EH (cell line): Measurements from ENCODE around the gene CWC27.
"Not testable (repeated sequence)": the region's sequence is repeated elsewhere in the genome, so short reads cannot be mapped to it uniquely, and the experiment has no call there.

Source experiments
- DNase-seq: peaks from one replicate; pipeline ENCODE4 v3.0.0-alpha.2; 2015; ENCODE audit warnings: low read depth

The CWC27 gene

DNA sequence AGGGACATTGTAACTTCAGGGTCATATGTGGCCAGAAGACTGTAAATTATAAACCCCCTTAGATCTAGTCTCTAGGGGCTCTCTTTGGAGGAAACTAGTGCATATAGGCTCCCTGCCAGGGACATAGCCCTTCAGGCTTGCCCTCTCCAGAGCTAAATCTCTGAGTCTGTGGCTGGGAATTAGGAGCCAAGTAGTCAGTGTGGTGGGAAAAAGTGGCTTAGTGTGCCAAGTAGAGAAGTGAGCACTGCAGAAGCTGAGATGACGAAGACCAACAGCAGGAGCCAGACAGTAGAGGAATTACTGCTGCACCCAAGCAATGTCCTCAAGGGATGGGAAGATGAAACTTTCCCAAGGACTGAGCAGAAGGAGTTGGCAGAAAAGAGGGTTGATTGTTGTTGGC, 71.2 kb downstream of the CWC27 start:
- no peak for DNase-seq

- no peak for DNase-seq
Measured at GRCh38 chr5:64840958-64841357, 72.2 kb downstream of the CWC27 start.

- no peak for DNase-seq
Measured at GRCh38 chr5:64853777-64854176, 85.0 kb downstream of the CWC27 start.

DNA sequence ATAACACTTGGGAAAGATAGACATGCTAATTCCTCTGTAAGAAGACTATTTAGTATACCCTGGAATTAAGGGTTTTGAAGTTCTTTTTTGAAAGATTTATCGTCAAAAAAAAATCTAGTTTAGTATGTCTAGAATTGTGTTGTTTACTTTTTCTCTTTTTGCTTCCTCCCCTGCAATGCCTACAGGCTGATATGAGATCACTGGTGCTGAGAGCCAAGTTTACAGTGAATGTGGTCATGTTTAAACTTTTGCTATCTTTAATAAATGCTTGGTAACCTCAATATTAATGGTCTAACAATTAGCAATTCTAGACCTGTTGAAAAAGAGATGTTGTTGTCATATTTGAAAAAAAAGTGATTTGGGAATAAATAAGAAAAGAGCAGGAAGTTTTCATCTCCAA, 86.1 kb downstream of the CWC27 start:
- DNase-seq: peak; percentile 22

- no peak for DNase-seq
Measured at GRCh38 chr5:64859881-64860280, 91.2 kb downstream of the CWC27 start.

GRCh38 chr5:64861281-64861680, 92.6 kb downstream of the CWC27 start:
- DNase-seq: no peak

DNA sequence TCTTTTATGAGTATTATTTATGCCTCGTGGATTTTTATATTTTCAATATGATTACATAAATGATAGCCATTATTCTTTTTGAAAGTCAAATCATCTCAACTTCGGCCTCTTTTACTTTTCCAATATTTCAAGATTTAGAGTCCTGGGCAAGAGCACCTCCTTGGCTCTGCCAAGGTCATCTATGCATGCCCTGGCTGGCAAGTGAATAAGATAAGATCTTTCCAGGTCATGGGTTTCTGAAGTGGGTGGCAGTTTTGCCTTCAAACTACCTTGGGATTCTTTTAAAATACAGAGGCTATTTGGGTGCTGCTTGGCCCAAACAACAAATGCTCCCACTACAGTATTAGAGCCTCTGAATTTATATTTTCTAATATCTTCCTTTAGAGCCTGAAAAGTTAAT, 95.4 kb downstream of the CWC27 start:
- no peak for DNase-seq

DNA sequence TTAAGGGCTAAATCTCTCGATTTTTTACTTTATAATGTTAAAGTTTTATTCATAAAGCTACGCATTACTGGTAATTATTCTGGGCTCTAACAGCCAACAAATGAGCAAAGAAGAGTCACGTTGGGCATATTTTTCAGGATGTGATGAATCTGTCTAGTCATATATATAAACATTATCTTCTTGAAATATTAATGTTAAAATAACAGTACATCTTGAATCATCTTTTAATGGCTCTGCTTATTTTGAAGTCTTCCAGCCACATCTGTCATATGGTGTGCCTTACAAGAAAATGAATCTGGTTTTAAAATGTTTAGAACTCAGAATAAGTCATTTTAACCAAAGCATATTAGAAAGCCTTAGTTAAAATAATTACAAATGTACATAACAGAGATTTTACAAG, 96.9 kb downstream of the CWC27 start:
- no peak for DNase-seq

GRCh38 chr5:64869419-64869818, 100.7 kb downstream of the CWC27 start:
- DNase-seq: peak; percentile 75

DNA sequence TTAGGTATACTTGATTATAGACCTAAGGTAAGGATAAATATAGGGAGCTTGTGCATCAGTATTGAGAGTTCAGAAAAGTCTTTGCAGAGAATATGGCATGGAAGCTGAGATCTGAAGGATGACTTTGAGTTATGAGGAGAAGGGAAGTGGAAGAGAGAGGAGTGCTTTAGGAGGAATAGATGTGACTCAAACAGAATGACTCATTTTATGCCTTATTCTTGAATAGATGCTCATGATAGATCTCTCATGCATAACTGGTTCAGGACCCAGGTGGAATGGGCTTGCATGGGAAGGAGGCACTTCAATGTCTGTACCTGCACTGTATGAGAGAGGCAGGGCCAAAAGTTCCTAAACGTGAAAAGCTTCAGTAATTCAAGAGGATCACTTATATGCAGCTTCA, 103.3 kb downstream of the CWC27 start:
- peak; percentile 43 for DNase-seq

DNA sequence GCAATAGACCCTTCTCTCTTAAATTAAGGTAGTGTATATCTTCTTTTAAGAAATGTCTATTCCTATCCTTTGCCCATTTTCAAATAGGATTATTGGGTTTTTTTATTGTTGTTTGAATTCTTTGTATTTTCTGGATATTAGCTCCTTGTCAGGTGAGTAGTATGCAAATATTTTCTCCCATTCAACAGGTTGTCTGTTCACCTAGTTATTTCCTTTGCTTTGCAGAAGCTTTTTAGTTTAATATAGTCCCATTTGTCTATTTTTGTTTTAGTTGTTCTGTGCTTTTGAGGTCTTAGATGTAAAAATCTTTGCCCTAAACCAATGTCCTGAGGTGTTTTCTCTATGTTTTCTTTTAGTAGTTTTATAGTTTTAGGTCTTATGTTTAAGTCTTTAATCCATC, 104.7 kb downstream of the CWC27 start:
- DNase-seq: no peak

- DNase-seq: no peak
Measured at GRCh38 chr5:64874753-64875152, 106.0 kb downstream of the CWC27 start.

DNA sequence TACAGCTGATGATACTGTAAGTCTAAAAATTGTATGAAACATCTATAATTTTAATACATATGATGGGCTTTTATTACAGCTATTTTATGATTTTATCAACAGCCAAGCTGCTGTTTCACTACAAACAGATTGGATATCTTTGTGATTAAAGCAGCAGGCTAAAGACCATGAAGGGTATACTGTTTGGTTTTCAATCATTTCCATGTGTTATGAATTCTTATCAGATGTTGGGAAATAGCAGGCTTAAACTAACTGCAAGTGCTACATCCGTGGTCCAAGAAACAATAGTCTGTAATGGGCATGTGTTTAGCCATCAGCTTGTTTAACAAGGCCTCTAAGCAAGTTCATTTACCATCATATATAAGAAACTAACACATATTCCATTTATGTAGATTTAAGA, 107.5 kb downstream of the CWC27 start:
- DNase-seq: no peak

- no peak for DNase-seq
Measured at GRCh38 chr5:64880821-64881220, 112.1 kb downstream of the CWC27 start.

DNA sequence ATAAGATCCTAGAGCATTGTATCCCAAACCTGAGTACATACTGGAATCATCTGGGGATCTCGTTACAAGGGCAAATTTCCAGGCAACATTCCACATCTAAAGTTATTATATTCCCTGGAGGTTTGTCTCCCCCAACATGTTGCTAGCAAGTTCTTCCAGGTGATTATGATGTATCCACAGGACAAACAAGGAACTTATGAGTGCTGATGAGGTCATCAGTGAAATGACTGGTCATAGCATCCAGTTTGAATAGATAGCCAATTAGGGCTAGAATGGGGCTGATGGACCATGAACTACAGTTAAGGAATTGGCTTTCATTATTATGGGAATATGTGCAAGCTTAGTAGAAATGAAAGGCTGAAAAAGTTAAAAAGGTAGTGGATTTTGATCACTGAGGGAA, 115.2 kb downstream of the CWC27 start:
- DNase-seq: no peak

DNA sequence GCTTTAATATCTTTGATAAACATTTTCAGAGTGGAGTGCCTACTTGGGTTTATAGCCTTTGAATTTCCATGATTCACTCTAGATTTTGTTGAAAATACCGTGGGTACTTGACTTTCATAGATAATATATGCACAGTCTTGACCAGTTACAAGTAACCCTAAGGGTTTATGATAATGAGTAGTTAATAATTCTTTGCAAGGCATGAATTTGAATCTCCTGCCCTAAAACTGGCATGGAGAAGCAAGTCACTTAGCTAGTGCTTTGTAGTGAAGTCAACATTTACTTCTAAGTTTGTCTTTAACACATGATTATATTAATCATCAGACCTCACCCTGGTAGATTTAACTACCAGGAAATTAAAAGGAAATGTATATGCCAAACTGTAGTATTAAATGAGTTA, 115.8 kb downstream of the CWC27 start:
- no peak for DNase-seq

- no peak for DNase-seq
Measured at GRCh38 chr5:64887910-64888309, 119.2 kb downstream of the CWC27 start.

DNA sequence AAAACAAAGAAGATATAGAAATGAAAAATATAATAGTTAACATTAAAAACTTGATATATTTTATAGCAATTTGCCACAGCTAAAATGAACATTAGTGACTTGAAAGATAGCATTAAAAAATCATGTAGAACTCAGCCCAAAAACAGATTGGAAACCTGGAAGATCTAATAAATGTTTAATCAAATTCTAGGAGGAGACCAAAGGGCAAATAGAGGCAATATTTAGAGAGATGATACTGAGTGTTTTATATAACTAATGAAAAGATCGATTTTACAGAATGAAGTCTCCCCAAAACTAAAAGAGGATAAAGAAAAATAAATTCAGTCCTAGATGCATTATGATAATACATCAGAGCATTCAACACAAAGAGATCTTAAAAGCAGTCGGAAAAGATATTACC, 127.0 kb downstream of the CWC27 start:
- no peak for DNase-seq

- DNase-seq: no peak
Measured at GRCh38 chr5:64899838-64900237, 131.1 kb downstream of the CWC27 start.

- no peak for DNase-seq
Measured at GRCh38 chr5:64900618-64901017, 131.9 kb downstream of the CWC27 start.

DNA sequence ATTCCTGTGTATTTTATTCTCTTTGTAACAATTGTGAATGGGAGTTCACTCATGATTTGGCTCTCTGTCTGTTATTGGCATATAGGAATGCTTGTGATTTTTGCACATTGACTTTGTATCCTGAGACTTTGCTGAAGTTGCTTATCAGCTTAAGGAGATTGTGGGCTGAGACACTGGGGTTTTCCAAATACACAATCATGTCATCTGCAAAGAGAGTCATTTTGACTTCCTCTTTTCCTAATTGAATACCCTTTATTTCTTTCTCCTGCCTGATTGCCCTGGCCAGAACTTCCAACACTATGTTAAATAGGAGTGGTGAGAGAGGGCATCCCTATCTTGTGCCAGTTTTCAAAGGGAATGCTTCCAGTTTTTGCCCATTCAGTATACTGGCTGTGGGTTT, 138.7 kb downstream of the CWC27 start:
- DNase-seq: not testable (repeated sequence)

- peak; percentile 75 for DNase-seq
Measured at GRCh38 chr5:64914396-64914795, 145.7 kb downstream of the CWC27 start.

GRCh38 chr5:64918083-64918482, 149.4 kb downstream of the CWC27 start:
- DNase-seq: no peak

GRCh38 chr5:64921386-64921785, 152.7 kb downstream of the CWC27 start:
- DNase-seq: no peak

GRCh38 chr5:64923151-64923685, 154.5 kb downstream of the CWC27 start:
- peak; percentile 50 for DNase-seq
